Measurements from ENCODE around the gene TSPAN8.

GRCh38 chr12:71191509-71192196 lies 33.9 kb upstream of the TSPAN8 start:
- TF ChIP-seq CTCF (IDR thresholded peaks at IDR 0.05) (no peak), ZFX (IDR thresholded peaks at IDR 0.05; ENCODE audit: borderline replicate concordance) (no peak)

Data from 22Rv1 (cell line).